Cortex of kidney (tissue), 1 donor: ENCODE results near the gene CBX1.
A peak's percentile ranks its signal among the peaks of the same experiment; 100 is the strongest.

ENCODE experiments used
- DNase-seq: peaks from one replicate; lab custom pipeline; 2025; lab: John Stamatoyannopoulos, UW

The CBX1 gene

GRCh38 chr17:48025904-48026501 lies 75.3 kb downstream of the CBX1 start:
- DNase-seq, result no peak

- peak; percentile 74 for DNase-seq
These were observed 76.0 kb downstream of the CBX1 start for GRCh38 chr17:48025040-48025903.

- no peak for DNase-seq
These were observed 76.9 kb downstream of the CBX1 start for GRCh38 chr17:48024149-48025039.

GRCh38 chr17:48023400-48024148 lies 77.7 kb downstream of the CBX1 start:
- no peak for DNase-seq

GRCh38 chr17:48022901-48023300 lies 78.4 kb downstream of the CBX1 start:
- DNase-seq, result no peak

GRCh38 chr17:48021934-48022333 lies 79.3 kb downstream of the CBX1 start:
- no peak for DNase-seq
